Heart left ventricle (tissue), 16 donors: ENCODE results near the gene SULT1C4. TPM values are rescaled to one million over a fixed set of nuclear protein-coding genes. Genes with fewer than 3 reads are reported as not detected.
"Not testable (repeated sequence)": the region's sequence is repeated elsewhere in the genome, so short reads cannot be mapped to it uniquely, and the experiment has no call there.

Experiments
- ATAC-seq, 4 donors: fragments of 200-7000 bp; cut with Tn5 transposase; one replicate each; pipeline ENCODE4 v1.9.1; 2020 to 2022; ENCODE audit warnings: moderate library complexity in 4 of 4, mild to moderate bottlenecking in 3 of 4, moderate number of reproducible peaks in 1 of 4
- DNase-seq, 5 donors: peaks; one replicate each; pipeline ENCODE4 v3.0.0-alpha.2; 2020
- H3K27ac ChIP-seq, 12 donors: fragments of 200-600 bp; sonication (generic) in 4 of 12; one replicate each; pipeline versions ENCODE4 v1.5.0 to v1.8.0; 2016 to 2022; ENCODE audit warnings: mild to moderate bottlenecking in 2 of 12
- H3K27me3 ChIP-seq, 9 donors: fragments of 200-600 bp; sonication (generic) in 2 of 9; one replicate each; pipeline versions ENCODE4 v1.5.1 to v1.8.0; 2016 to 2022; ENCODE audit warnings: mild to moderate bottlenecking in 3 of 9
- H3K36me3 ChIP-seq, 9 donors: fragments of 200-600 bp; sonication (generic) in 2 of 9; one replicate each; pipeline versions ENCODE4 v1.5.0 to v1.8.0; 2018 to 2022; ENCODE audit warnings: mild to moderate bottlenecking in 2 of 9
- H3K4me1 ChIP-seq, 12 donors: fragments of 200-600 bp; sonication (generic) in 4 of 12; one replicate each; pipeline versions ENCODE4 v1.5.0 to v1.8.0; 2016 to 2022; ENCODE audit warnings: mild to moderate bottlenecking in 3 of 12
- H3K4me3 ChIP-seq, 12 donors: fragments of 200-600 bp; sonication (generic) in 4 of 12; one replicate each; pipeline versions ENCODE4 v1.5.0 to v1.8.0; 2017 to 2022; ENCODE audit warnings: mild to moderate bottlenecking in 9 of 12, moderate library complexity in 4 of 12
- H3K9me3 ChIP-seq, 12 donors: fragments of 200-600 bp; sonication (generic) in 4 of 12; one replicate each; pipeline versions ENCODE4 v1.5.0 to v1.8.0; 2016 to 2022; ENCODE audit warnings: mild to moderate bottlenecking in 1 of 12
- POLR2A ChIP-seq, 2 donors: fragments of 450-650 bp; IDR thresholded peaks; one replicate each; pipeline ENCODE4 v1.6.1; 2017; ENCODE audit warnings: antibody characterized with exemption in 2 of 2, mild to moderate bottlenecking in 2 of 2, moderate library complexity in 2 of 2
- WGBS, 4 donors: extraction: QIAGEN DNeasy Blood & Tissue Kit in 2 of 4; methylation state at CpG; one replicate each; pipeline versions ENCODE4 v1.1.5 to v1.1.7; 2013 to 2018; 5-methylcytosine and 5-hydroxymethylcytosine counted together
- intact Hi-C, 10 donors: fragments of 100-400 bp; cut with DNase I; formaldehyde crosslinking; loops; one replicate each; pipeline versions ENCODE4 v1.11.1 to v1.14.2; 2022
- polyA plus RNA-seq, 2 donors: library from polyadenylated mRNA; stranded (reverse); fragments of 200-250 nt; gene quantifications; one replicate each; pipeline ENCODE4 v1.2.3, GENCODE V29; 2013
- total RNA-seq, 9 donors: library from RNA; depleted of rRNA in 2 of 9; stranded (reverse); fragments of >200 nt in 2 of 9; fragmentation: NEBNext Ultra II Directional in 3 of 9; extraction: Animal tissue kit (Norgen Biotek cat#: 25700) in 3 of 9; gene quantifications; one replicate each; pipeline versions ENCODE4 v1.1.0 to v1.2.4, GENCODE V29; 2016 to 2023
- TF ChIP-seq, protein P1 (sequence below), 12 donors: fragments of 200-600 bp; sonication (generic) in 4 of 12; IDR thresholded peaks; one replicate each; pipeline versions ENCODE4 v1.5.0 to v1.8.0; 2018 to 2022; ENCODE audit warnings: antibody characterized with exemption in 12 of 12, mild to moderate bottlenecking in 5 of 12
- donor health status: ischemic (EF 13 %, LVEDD 7.1; RV severe dilation, severe dysfunction).
- donor health status: healthy with polysubstance abuse.
- donor health status: DM: no; HTN: yes; CAD: no.
- donor health status: DM: no; HTN: no; CAD: no.
- donor health status: ischemic (EF 25% LVEDD 6.9; RV normal size, moderate dysfunction).
- donor health status: ischemic (EF 25% LVEDD 5.7; RV mildly dilated, moderate dysfunction).
- donor health status: healthy.
- donor health status: DM: yes; HTN: yes; CAD: no.
- donor health status: ischemic (EF 35%, LVEDD 5.7; RV mildly dilated, moderate dysfunction).
- donor health status: nonischemic (EF 11% LVEDD 7.7; RV severe dilation, severe dysfunction).
- donor health status: DM: yes; HTN: yes; CAD: no.
- donor health status: PGD.
- donor health status: ischemic (EF 29% LVEDD 5.4; RV normal size, mild dysfunction).
- donor health status: nonischemic (EF 23%, LVEDD 6.1; RV moderate dilation, normal function).

SULT1C4 gene
- total and polyA plus RNA-seq, 11 donors, result 0.95 to 5.5 (median 3.9) TPM

DNA sequence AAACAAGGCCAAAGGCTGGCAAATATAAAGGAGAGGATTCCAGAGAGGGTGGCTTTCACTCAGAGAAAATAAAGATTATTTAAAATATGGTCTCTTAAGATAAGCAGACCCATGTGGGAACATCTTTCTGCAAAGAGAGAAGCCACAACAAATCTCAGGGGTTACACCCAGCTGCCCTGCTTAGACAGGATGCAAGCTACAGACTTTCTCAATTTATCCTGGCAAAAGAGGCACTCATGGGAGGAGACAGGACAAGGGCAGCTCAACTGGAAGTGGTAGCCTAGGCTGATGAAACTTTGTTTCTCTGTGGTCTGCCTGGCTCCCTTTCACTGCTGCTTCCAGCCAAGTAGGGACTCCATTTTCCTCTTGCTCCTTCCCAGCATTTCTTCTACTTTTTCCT is 25.9 kb upstream of the SULT1C4 start:
- intact Hi-C loops, result loop anchor here in 7 of 10 donors (2.0 to 5.0 kb wide), 2 partner anchors 230 to 233 kb away; no protein-coding TSS in a partner anchor
- ATAC-seq (no peak), DNase-seq (no peak)
- no peaks in the 10 kb centered on the region for H3K4me1 ChIP-seq
- H3K9me3 ChIP-seq, result no peaks in the 10 kb centered on the region
- TF ChIP-seq, protein P1, sequence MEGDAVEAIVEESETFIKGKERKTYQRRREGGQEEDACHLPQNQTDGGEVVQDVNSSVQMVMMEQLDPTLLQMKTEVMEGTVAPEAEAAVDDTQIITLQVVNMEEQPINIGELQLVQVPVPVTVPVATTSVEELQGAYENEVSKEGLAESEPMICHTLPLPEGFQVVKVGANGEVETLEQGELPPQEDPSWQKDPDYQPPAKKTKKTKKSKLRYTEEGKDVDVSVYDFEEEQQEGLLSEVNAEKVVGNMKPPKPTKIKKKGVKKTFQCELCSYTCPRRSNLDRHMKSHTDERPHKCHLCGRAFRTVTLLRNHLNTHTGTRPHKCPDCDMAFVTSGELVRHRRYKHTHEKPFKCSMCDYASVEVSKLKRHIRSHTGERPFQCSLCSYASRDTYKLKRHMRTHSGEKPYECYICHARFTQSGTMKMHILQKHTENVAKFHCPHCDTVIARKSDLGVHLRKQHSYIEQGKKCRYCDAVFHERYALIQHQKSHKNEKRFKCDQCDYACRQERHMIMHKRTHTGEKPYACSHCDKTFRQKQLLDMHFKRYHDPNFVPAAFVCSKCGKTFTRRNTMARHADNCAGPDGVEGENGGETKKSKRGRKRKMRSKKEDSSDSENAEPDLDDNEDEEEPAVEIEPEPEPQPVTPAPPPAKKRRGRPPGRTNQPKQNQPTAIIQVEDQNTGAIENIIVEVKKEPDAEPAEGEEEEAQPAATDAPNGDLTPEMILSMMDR (IDR thresholded peaks at IDR 0.05), result no peak
- TF ChIP-seq POLR2A (IDR thresholded peaks at IDR 0.05), result no peak
- no peaks in the 10 kb centered on the region for H3K36me3 ChIP-seq
- H3K27me3 ChIP-seq, result peaks cover 0 to 8% (median 0%) of the 10 kb centered on the region in 9 donors
- H3K4me3 ChIP-seq, result no peak overlapping the region
- no peak overlapping the region for H3K27ac ChIP-seq

- Histone ChIP-seq H3K4me1 (no peaks in the 10 kb centered on the region), H3K27ac (no peak overlapping the region), H3K27me3 (no peaks in the 10 kb centered on the region), H3K4me3 (no peak overlapping the region), H3K36me3 (no peaks in the 10 kb centered on the region), H3K9me3 (no peaks in the 10 kb centered on the region)
- intact Hi-C loops, result loop anchor here in 6 of 10 donors (5.0 kb wide), 1 partner anchor 228 kb away; no protein-coding TSS in a partner anchor
- WGBS, 4 donors, result 67 to 76% (median 72%) methylated on average over 5 of the region's 5 CpGs
- ATAC-seq (no peak), DNase-seq (no peak)
- TF ChIP-seq, protein P1 (IDR thresholded peaks at IDR 0.05), result no peak
- no peak for TF ChIP-seq POLR2A (IDR thresholded peaks at IDR 0.05)
Measured at GRCh38 chr2:108354136-108354535, 23.6 kb upstream of the SULT1C4 start.

DNA sequence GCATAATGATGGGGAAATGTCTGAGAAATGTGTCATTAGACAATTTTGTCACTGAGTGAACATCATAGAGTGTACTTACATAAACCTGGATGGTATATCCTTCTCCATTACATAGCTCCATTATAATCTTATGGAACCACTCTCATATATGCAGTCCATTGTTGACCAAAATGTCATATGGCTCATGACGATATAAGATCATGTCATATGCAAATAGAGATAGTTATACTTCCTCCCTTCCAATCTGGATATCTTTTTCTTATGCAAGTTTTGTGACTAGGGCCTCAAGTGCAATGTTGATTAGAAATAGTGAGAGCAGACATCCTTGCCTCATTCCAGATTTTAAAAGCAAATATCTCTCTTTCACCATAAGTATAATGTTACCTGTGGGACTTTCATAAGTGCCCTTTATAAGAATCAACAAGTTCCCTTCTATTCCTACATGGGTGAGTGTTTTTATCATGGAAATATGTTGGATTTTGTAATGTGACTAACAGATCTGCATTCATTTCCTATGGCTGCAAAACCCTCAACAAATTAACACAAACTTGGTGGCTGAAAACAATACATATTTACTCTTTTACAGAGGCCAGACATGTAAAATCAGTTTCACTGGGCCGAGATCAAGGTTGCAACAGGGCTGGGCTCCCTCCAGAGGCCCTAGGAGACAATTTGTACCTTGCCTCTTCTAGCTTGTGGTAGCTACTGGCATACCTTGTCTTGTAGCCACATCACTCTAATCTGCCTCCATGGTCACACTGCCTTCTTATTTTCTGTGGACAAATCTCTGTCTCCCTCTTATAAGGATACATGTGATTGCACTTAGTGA is 21.6 kb upstream of the SULT1C4 start:
- Histone ChIP-seq H3K9me3 (no peaks in the 10 kb centered on the region), H3K4me3 (no peak overlapping the region), H3K36me3 (no peaks in the 10 kb centered on the region), H3K4me1 (no peaks in the 10 kb centered on the region), H3K27ac (no peak overlapping the region), H3K27me3 (no peaks in the 10 kb centered on the region)
- WGBS, 4 donors, result 73 to 81% (median 76%) methylated on average over 2 of the region's 2 CpGs
- no peak for TF ChIP-seq POLR2A (IDR thresholded peaks at IDR 0.05)
- TF ChIP-seq, protein P1 (IDR thresholded peaks at IDR 0.05), result no peak
- intact Hi-C loops, result no loop called here
- DNase-seq (no peak), ATAC-seq (no peak)

DNA sequence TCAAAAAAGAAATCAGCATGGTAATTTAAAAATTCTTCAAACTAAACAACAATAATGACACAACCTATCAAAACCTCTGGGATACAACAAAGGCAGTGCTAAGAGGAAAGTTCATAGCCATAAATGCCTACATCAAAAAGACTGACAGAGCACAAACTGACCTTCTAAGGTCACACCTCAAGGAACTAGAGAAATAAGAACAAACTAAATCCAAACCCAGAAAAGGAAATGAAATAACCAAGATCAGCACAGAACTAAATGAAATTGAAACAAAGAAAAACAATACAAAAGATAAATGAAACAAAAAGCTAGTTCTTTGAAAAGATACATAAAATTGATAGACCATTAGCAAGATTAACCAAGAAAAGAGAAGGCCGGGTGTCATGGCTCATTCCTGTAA is 18.4 kb upstream of the SULT1C4 start:
- intact Hi-C loops, H3K4me3 ChIP-seq, H3K36me3 ChIP-seq, H3K27ac ChIP-seq, DNase-seq, H3K4me1 ChIP-seq, H3K9me3 ChIP-seq, H3K27me3 ChIP-seq, ATAC-seq: not testable (repeated sequence)
- WGBS, 4 donors, result 87 to 96% (median 92%) methylated on average over 1 of the region's 1 CpG
